ENCODE results near the gene SLC47A1.

SLC47A1 gene

DNA sequence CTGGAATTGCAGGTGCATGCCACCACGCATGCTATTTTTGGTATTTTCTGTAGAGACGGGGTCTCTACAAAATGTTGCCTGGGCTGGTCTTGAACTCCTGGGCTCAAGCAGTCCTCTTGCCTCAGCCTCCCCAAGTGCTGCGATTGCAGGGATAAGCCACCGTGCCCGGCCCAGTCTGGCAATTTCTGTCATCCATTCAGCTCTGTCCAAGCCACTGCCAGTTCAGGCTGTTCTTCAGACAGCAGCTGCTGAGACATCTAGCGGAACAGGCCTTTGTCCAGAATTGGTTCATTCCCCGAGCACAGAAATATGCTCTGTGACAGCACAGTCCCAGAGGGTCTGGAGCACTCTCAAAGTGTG is 5.4 kb downstream of the SLC47A1 start:
- H3K4me3 Mint-ChIP-seq, result no peak overlapping the region
- peaks cover 8% of the 10 kb centered on the region for H3K4me1 Mint-ChIP-seq (ENCODE audit: low read depth)
- H3K9me3 Mint-ChIP-seq (ENCODE audit: low read depth), result no peaks in the 10 kb centered on the region
- H3K27ac Mint-ChIP-seq, result no peak overlapping the region
- H3K27me3 Mint-ChIP-seq, result peaks cover 23% of the 10 kb centered on the region
- no peaks in the 10 kb centered on the region for H3K36me3 Mint-ChIP-seq

DNA sequence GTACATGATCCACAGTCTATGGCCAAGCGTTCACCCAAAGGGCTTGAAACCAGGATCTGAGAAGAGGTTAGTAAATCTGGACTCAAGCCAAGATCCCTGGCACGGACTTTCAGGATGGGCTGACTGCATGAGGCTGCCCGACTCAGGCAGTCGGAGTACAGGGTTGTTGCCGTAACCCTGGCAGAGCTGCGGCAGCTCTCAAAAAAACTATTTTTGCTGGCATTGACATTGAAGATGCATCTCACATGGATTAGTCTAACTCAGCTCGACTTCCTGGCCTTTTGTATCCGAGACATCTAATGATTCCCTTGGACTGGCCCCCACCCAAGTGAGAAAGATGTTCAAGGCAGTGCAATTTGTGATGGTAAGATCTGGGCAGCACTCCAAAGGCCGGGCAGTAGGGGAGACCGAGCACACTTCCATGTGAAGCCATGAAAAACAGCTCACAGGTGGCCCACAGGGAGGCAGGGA is 6.2 kb downstream of the SLC47A1 start:
- Mint-ChIP-seq H3K9me3 (ENCODE audit: low read depth) (no peaks in the 10 kb centered on the region), H3K4me1 (ENCODE audit: low read depth) (peaks cover under 1% of the 10 kb centered on the region), H3K36me3 (no peaks in the 10 kb centered on the region), H3K27me3 (peaks cover 19% of the 10 kb centered on the region), H3K4me3 (no peak overlapping the region), H3K27ac (no peak overlapping the region)

DNA sequence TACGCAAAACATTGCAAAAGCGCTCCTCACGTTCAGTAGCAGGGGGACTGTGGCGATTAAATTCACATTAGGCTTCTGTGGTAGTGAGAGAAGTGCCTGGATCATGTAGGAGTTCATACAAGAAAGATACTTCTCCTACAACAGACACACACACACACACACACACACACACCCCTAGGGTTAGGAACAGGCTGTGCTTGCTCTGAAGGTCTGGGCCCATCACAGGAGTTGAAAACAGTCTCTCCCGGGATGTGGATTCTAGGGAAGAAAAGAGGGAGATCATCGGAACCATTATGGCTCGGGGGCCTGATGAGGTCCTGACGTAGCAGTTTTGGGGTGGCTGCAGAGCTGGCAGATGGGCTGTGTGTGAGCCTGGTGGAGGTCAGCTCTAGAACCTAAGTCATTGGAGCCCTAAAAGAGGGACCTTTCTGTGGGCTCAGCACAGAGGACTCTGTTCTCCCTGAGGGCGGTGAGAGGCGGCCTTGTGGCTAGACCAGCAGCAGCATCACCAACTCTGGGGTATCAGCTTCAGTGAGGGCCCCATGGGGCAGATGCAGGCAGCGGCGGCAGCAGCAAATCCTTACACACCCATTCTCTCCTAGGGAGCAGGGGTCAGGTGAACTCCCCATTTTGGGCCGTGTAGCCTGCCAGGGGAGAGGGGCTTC is 7.2 kb downstream of the SLC47A1 start:
- H3K4me3 Mint-ChIP-seq, result no peak overlapping the region
- no peak overlapping the region for H3K27ac Mint-ChIP-seq
- peaks cover 20% of the 10 kb centered on the region for H3K27me3 Mint-ChIP-seq
- H3K36me3 Mint-ChIP-seq, result no peaks in the 10 kb centered on the region
- H3K4me1 Mint-ChIP-seq (ENCODE audit: low read depth), result no peaks in the 10 kb centered on the region
- no peaks in the 10 kb centered on the region for H3K9me3 Mint-ChIP-seq (ENCODE audit: low read depth)

DNA sequence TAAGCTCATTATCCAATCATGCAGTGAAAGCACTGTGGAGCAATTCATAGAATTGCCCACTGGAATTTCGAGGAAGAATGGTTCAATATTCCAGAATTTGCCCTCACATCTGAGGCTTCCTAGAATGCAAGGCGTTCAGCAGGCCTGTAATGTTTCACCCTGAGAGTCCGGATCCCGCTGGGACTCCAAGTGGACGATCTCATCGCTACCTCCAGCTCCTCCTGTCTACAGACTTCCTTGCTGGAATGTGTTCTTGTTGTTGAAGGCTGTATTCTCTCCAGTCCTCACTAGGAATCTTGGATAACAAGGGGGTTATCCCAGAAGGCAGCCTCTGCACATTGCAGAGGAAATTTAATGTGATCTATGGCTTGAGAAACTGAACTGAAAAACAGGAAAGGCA is 7.8 kb downstream of the SLC47A1 start:
- Mint-ChIP-seq H3K9me3 (ENCODE audit: low read depth) (no peaks in the 10 kb centered on the region), H3K4me3 (no peak overlapping the region), H3K4me1 (ENCODE audit: low read depth) (no peaks in the 10 kb centered on the region), H3K27ac (no peak overlapping the region), H3K27me3 (peaks cover 18% of the 10 kb centered on the region), H3K36me3 (no peaks in the 10 kb centered on the region)

DNA sequence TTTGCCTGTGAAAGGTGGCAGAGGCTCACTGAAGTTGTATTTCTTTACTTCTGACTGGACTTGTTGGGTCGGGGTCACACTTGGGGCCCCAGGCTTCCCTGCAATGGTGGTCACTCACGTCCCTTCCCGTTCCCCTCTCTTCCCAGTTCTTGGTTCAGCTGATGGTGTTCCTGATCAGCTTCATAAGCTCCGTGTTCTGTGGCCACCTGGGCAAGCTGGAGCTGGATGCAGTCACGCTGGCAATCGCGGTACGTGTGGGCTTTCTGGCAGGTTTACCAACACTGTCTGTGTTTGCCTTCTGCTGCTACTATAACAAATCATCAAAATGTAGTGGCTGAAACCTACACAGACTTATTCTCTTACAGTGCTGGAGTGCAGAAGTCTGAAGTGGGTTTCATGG is 8.6 kb downstream of the SLC47A1 start:
- no peak overlapping the region for H3K4me3 Mint-ChIP-seq
- H3K9me3 Mint-ChIP-seq (ENCODE audit: low read depth), result no peaks in the 10 kb centered on the region
- no peaks in the 10 kb centered on the region for H3K36me3 Mint-ChIP-seq
- H3K4me1 Mint-ChIP-seq (ENCODE audit: low read depth), result peaks cover 2% of the 10 kb centered on the region
- peaks cover 12% of the 10 kb centered on the region for H3K27me3 Mint-ChIP-seq
- H3K27ac Mint-ChIP-seq, result no peak overlapping the region

GRCh38 chr17:19544366-19544765 is 10.7 kb downstream of the SLC47A1 start:
- Mint-ChIP-seq H3K27me3 (peaks cover 2% of the 10 kb centered on the region), H3K4me3 (no peak overlapping the region), H3K36me3 (no peaks in the 10 kb centered on the region), H3K9me3 (ENCODE audit: low read depth) (no peaks in the 10 kb centered on the region), H3K4me1 (ENCODE audit: low read depth) (peaks cover 2% of the 10 kb centered on the region), H3K27ac (no peak overlapping the region)

DNA sequence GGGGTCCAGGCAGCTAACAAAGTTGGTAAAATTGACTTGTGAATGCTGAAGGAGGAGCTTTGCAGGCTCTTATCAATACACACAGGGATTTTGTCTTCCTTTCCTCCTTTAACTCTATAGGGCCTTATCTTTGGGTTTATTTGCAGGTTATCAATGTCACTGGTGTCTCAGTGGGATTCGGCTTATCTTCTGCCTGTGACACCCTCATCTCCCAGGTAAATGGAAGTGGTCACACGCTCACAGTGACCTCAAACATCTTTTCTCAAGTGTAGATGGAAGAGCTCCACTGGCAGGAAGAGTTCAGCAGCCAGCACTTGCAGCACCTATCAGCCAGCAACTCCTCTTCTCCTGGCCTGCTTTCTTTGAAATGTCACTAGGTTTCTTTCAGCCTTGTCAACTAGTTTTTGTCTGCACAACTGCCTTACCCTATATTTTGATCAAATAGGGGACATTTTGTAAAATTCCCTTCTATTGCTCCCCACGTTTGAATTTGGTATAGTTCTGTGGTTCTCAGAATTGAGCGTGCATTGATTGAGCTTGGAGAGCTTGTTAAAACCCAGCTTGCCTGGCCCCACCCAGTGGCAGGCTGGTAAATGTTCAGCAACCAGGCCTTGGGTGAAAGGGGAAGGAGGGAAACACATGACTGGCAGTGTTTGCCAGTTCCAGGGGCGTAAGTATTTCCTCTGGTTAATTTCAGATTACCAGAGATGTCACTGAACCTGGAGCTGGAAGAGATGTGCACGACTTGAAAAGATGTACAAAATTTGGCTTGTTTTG is 12.8 kb downstream of the SLC47A1 start:
- H3K9me3 Mint-ChIP-seq (ENCODE audit: low read depth), result no peaks in the 10 kb centered on the region
- peaks cover 2% of the 10 kb centered on the region for H3K4me1 Mint-ChIP-seq (ENCODE audit: low read depth)
- no peak overlapping the region for H3K4me3 Mint-ChIP-seq
- no peak overlapping the region for H3K27ac Mint-ChIP-seq
- peaks cover 2% of the 10 kb centered on the region for H3K27me3 Mint-ChIP-seq
- no peaks in the 10 kb centered on the region for H3K36me3 Mint-ChIP-seq

GRCh38 chr17:19549746-19550623 is 16.3 kb downstream of the SLC47A1 start:
- no peaks in the 10 kb centered on the region for H3K9me3 Mint-ChIP-seq (ENCODE audit: low read depth)
- H3K27me3 Mint-ChIP-seq, result peaks cover 6% of the 10 kb centered on the region
- H3K27ac Mint-ChIP-seq, result no peak overlapping the region
- peaks cover 2% of the 10 kb centered on the region for H3K4me1 Mint-ChIP-seq (ENCODE audit: low read depth)
- H3K4me3 Mint-ChIP-seq, result no peak overlapping the region
- H3K36me3 Mint-ChIP-seq, result no peaks in the 10 kb centered on the region

DNA sequence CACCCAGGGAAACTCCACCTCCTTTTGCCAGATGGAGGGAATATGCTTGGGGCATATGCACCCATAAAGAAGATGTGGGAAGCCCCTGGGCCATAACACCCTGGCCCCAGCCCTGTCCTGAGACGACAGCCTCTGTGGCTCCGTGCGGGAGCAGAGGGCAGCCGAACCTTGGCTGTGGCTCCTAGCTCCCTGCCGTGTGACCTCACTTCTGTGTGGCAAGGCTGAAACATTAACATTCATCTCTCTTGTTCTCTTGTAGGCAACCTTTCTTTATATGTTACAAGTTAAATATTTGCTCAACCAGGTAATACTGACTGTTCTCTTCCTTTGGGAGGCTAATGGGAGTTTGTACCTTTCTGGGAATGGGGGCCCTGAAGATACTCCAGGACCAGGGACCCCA is 17.5 kb downstream of the SLC47A1 start:
- Mint-ChIP-seq H3K4me1 (ENCODE audit: low read depth) (peaks cover 2% of the 10 kb centered on the region), H3K9me3 (ENCODE audit: low read depth) (no peaks in the 10 kb centered on the region), H3K4me3 (no peak overlapping the region), H3K27ac (no peak overlapping the region), H3K36me3 (no peaks in the 10 kb centered on the region), H3K27me3 (peaks cover 6% of the 10 kb centered on the region)

DNA sequence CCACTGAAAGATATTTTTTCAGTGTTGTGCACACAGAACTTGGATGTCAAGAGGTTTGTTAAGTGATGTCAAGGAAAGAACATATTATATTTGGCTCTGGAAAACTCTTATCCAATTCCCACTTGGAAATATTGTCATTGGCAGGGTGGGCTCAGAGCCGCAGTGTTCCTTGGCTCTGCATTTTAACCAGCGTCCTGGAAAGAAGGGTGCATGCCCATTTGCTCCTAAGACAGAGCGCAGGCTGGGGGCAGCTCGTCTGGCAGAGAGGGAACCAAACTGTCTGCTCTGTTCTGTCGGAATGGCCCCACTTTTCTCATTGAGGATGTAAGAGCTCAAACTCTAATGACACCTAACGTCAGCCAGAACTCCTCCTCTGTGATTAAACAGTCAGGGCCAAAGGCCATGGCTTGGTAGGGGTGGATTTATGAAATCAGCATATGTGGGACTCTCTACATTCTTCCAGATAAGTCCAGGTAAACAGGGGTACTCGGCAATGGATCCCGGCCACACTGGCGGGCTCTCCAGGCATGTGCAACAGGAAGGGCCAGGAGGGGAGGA is 18.0 kb downstream of the SLC47A1 start:
- H3K4me3 Mint-ChIP-seq, result no peak overlapping the region
- H3K36me3 Mint-ChIP-seq, result no peaks in the 10 kb centered on the region
- peaks cover under 1% of the 10 kb centered on the region for H3K4me1 Mint-ChIP-seq (ENCODE audit: low read depth)
- H3K9me3 Mint-ChIP-seq (ENCODE audit: low read depth), result no peaks in the 10 kb centered on the region
- H3K27me3 Mint-ChIP-seq, result peaks cover 6% of the 10 kb centered on the region
- no peak overlapping the region for H3K27ac Mint-ChIP-seq

- Mint-ChIP-seq H3K36me3 (no peaks in the 10 kb centered on the region), H3K4me3 (no peak overlapping the region), H3K27ac (no peak overlapping the region), H3K4me1 (ENCODE audit: low read depth) (no peaks in the 10 kb centered on the region), H3K9me3 (ENCODE audit: low read depth) (no peaks in the 10 kb centered on the region), H3K27me3 (peaks cover 6% of the 10 kb centered on the region)
Measured at GRCh38 chr17:19553036-19553435, 19.4 kb downstream of the SLC47A1 start.

DNA sequence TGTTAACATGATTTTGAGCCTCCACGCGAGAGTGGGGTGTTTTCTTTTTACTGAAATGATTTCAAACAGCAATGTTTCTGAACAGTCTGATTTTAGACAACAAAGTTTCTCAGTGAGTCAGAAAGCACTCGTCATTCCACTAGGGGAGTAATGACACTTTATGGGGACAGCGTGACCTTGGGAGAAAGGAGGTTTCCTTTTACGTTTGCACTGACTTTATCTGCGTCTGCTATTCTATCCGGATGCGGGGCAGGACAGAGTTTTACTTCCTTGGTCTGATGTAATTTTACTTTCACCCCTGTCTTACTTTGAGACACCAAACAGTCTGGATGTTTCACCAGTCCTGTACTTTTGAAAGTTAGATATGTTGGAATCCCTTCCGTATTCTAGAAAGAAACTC is 20.7 kb downstream of the SLC47A1 start:
- no peaks in the 10 kb centered on the region for H3K9me3 Mint-ChIP-seq (ENCODE audit: low read depth)
- H3K4me1 Mint-ChIP-seq (ENCODE audit: low read depth), result no peaks in the 10 kb centered on the region
- no peak overlapping the region for H3K27ac Mint-ChIP-seq
- H3K27me3 Mint-ChIP-seq, result peaks cover 6% of the 10 kb centered on the region
- H3K36me3 Mint-ChIP-seq, result no peaks in the 10 kb centered on the region
- H3K4me3 Mint-ChIP-seq, result no peak overlapping the region

DNA sequence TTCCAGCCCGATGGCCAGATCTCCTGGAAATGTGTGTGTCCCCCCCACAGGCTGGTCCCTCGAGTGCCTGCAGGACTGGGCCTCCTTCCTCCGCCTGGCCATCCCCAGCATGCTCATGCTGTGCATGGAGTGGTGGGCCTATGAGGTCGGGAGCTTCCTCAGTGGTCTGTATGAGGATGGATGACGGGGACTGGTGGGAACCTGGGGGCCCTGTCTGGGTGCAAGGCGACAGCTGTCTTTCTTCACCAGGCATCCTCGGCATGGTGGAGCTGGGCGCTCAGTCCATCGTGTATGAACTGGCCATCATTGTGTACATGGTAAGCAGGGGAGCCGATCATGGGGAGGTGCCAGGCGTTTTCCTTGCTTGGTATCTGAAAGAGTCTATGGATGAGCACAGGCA is 22.1 kb downstream of the SLC47A1 start:
- Mint-ChIP-seq H3K27me3 (peaks cover 8% of the 10 kb centered on the region), H3K36me3 (no peaks in the 10 kb centered on the region), H3K4me3 (no peak overlapping the region), H3K4me1 (ENCODE audit: low read depth) (no peaks in the 10 kb centered on the region), H3K27ac (no peak overlapping the region), H3K9me3 (ENCODE audit: low read depth) (no peaks in the 10 kb centered on the region)

GRCh38 chr17:19558946-19559345 is 25.3 kb downstream of the SLC47A1 start:
- Mint-ChIP-seq H3K4me1 (ENCODE audit: low read depth) (no peaks in the 10 kb centered on the region), H3K27me3 (peaks cover 7% of the 10 kb centered on the region), H3K36me3 (no peaks in the 10 kb centered on the region), H3K4me3 (no peak overlapping the region), H3K9me3 (ENCODE audit: low read depth) (no peaks in the 10 kb centered on the region), H3K27ac (no peak overlapping the region)
